ENCODE data around the gene SLC7A7.

GRCh38 chr14:22845821-22846625, 30.8 kb upstream of the SLC7A7 start:
- TF ChIP-seq POLR2A (IDR thresholded peaks at IDR 0.05; ENCODE audit: low read length) = no peak
- TF ChIP-seq GATA1 (IDR thresholded peaks at IDR 0.05; ENCODE audit: low read depth, low read length) = no peak
